ENCODE results near the gene TTLL9. TPM values are rescaled to one million over a fixed set of nuclear protein-coding genes. Genes with fewer than 3 reads are reported as not detected.

Gene TTLL9, protein sequence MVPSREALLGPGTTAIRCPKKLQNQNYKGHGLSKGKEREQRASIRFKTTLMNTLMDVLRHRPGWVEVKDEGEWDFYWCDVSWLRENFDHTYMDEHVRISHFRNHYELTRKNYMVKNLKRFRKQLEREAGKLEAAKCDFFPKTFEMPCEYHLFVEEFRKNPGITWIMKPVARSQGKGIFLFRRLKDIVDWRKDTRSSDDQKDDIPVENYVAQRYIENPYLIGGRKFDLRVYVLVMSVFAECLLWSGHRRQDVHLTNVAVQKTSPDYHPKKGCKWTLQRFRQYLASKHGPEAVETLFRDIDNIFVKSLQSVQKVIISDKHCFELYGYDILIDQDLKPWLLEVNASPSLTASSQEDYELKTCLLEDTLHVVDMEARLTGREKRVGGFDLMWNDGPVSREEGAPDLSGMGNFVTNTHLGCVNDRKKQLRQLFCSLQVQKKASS
- polyA plus RNA-seq (6.1 and 8.0 TPM in 2 replicates), polyA minus RNA-seq (3.6 and 4.6 TPM in 2 replicates)

DNA sequence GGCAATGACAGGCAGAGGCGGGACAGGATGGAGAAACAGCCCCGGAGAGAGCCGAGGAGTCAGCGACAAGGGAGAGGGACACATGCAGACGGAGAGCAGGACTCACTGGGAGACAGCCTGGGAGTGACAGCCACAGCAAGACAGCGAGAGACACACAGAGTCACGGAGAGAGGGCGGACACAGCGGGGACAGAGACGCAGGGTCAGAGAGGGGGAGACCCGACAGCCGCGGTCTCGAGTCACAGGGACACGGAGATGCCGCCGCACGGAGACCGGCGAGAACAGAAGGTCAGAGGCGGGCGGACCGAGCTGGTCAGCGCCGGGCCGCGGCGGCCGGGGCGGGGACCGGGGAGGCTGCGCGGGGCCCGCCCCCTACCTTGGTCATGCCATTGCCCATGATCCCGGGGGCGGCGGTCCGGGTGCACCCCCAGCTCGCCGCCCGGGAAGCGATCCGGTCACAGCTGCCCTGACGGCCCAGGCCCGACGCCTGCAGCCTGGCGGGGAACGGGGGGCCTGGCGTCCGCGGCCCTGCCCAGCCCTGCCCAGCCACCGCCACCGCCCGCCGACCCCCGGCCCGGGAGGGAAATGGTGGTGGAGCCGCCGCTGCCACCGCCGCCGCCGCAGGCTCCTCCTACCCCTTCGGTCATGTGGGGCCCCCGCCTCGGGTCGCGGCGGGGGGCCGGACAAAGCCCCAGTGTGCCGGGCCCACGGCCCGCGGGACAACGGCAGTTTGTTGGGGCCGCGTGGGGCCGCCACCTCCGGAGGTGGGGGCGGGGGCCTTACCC is at the start of gene TTLL9, which contains the start of gene DUSP15:
Gene TTLL9, plus strand, starts transcription at position 693 of the 784 bp plus-strand sequence. CDS start 493 bp downstream, outside the sequence.
Gene DUSP15, minus strand, starts transcription at position 586 of the 784 bp plus-strand sequence. Its CDS starts 190 bp downstream, at position 396.
- Histone ChIP-seq H2AFZ (ENCODE audit: low read depth, low read length) (peak within 1 kb of the TSS; percentile 67), H3K36me3 (ENCODE audit: insufficient read depth, low read length) (no peaks in the 10 kb centered on the region), H3K4me3 (ENCODE audit: low read length) (peak within 1 kb of the TSS; percentile 67), H3K9me2 (ENCODE audit: insufficient read depth, low read length) (no peaks in the 10 kb centered on the region), H3K27me3 (ENCODE audit: insufficient read depth, low read depth, low read length) (no peaks in the 10 kb centered on the region), H3K27ac (ENCODE audit: low read length) (peak within 1 kb of the TSS; percentile 43), H3K79me2 (replicated peaks; ENCODE audit: insufficient read depth, low read length) (no peaks in the 10 kb centered on the region), H3K4me2 (ENCODE audit: low read length) (peak within 1 kb of the TSS; percentile 85), H3K9ac (ENCODE audit: low read length) (peak within 1 kb of the TSS; percentile 83), H4K20me1 (ENCODE audit: insufficient read depth) (no peaks in the 10 kb centered on the region), H3K9me3 (ENCODE audit: low read length) (no peaks in the 10 kb centered on the region), H3F3A (ENCODE audit: insufficient read depth, low read length, poor library complexity, severe bottlenecking) (no peaks in the 10 kb centered on the region)
- TF ChIP-seq TAF1 (IDR thresholded peaks at IDR 0.05; ENCODE audit: low read depth) = peak; percentile 34
- TF ChIP-seq POLR2AphosphoS5 (IDR thresholded peaks at IDR 0.05) = peak; percentile 58
- peak; percentile 23 for TF ChIP-seq SMC3 (conservative IDR thresholded peaks at IDR 0.05; ENCODE audit: poor library complexity)
- no peak for TF ChIP-seq EZH2 (IDR thresholded peaks at IDR 0.05; ENCODE audit: borderline replicate concordance, insufficient read depth, low read length, poor library complexity, severe bottlenecking)
- peak; percentile 44 for TF ChIP-seq MXI1 (conservative IDR thresholded peaks at IDR 0.05; ENCODE audit: poor library complexity, severe bottlenecking)
- peak; percentile 22 for TF ChIP-seq RAD21 (conservative IDR thresholded peaks at IDR 0.05)
- peak; percentile 53 for TF ChIP-seq EP300 (conservative IDR thresholded peaks at IDR 0.05; ENCODE audit: poor library complexity, severe bottlenecking)
- TF ChIP-seq, protein P1, sequence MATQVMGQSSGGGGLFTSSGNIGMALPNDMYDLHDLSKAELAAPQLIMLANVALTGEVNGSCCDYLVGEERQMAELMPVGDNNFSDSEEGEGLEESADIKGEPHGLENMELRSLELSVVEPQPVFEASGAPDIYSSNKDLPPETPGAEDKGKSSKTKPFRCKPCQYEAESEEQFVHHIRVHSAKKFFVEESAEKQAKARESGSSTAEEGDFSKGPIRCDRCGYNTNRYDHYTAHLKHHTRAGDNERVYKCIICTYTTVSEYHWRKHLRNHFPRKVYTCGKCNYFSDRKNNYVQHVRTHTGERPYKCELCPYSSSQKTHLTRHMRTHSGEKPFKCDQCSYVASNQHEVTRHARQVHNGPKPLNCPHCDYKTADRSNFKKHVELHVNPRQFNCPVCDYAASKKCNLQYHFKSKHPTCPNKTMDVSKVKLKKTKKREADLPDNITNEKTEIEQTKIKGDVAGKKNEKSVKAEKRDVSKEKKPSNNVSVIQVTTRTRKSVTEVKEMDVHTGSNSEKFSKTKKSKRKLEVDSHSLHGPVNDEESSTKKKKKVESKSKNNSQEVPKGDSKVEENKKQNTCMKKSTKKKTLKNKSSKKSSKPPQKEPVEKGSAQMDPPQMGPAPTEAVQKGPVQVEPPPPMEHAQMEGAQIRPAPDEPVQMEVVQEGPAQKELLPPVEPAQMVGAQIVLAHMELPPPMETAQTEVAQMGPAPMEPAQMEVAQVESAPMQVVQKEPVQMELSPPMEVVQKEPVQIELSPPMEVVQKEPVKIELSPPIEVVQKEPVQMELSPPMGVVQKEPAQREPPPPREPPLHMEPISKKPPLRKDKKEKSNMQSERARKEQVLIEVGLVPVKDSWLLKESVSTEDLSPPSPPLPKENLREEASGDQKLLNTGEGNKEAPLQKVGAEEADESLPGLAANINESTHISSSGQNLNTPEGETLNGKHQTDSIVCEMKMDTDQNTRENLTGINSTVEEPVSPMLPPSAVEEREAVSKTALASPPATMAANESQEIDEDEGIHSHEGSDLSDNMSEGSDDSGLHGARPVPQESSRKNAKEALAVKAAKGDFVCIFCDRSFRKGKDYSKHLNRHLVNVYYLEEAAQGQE (IDR thresholded peaks at IDR 0.05; ENCODE audit: borderline replicate concordance) = peak; percentile 58
- TF ChIP-seq, protein P2, sequence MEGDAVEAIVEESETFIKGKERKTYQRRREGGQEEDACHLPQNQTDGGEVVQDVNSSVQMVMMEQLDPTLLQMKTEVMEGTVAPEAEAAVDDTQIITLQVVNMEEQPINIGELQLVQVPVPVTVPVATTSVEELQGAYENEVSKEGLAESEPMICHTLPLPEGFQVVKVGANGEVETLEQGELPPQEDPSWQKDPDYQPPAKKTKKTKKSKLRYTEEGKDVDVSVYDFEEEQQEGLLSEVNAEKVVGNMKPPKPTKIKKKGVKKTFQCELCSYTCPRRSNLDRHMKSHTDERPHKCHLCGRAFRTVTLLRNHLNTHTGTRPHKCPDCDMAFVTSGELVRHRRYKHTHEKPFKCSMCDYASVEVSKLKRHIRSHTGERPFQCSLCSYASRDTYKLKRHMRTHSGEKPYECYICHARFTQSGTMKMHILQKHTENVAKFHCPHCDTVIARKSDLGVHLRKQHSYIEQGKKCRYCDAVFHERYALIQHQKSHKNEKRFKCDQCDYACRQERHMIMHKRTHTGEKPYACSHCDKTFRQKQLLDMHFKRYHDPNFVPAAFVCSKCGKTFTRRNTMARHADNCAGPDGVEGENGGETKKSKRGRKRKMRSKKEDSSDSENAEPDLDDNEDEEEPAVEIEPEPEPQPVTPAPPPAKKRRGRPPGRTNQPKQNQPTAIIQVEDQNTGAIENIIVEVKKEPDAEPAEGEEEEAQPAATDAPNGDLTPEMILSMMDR (IDR thresholded peaks at IDR 0.05; ENCODE audit: poor library complexity, severe bottlenecking) = peak; percentile 22

DNA sequence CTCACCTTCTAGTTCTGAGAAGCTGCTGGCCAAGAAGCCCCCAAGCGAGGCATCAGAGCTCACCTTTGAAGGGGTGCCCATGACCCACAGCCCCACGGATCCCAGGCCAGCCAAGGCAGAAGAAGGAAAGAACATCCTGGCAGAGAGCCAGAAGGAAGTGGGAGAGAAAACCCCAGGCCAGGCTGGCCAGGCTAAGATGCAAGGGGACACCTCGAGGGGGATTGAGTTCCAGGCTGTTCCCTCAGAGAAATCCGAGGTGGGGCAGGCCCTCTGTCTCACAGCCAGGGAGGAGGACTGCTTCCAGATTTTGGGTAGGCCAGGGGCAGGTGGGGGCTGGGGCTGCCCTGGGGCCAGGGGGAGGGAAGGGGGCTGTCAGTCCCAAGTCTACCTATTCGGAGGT is 49.0 kb upstream of the TTLL9 start:
- Histone ChIP-seq H3K79me2 (replicated peaks; ENCODE audit: insufficient read depth, low read length) (no peaks in the 10 kb centered on the region), H2AFZ (ENCODE audit: low read depth, low read length) (no peak overlapping the region), H3F3A (ENCODE audit: insufficient read depth, low read length, poor library complexity, severe bottlenecking) (no peaks in the 10 kb centered on the region), H4K20me1 (ENCODE audit: insufficient read depth) (no peaks in the 10 kb centered on the region), H3K27ac (ENCODE audit: low read length) (no peak overlapping the region), H3K4me2 (ENCODE audit: low read length) (no peak overlapping the region), H3K36me3 (ENCODE audit: insufficient read depth, low read length) (no peaks in the 10 kb centered on the region), H3K27me3 (ENCODE audit: insufficient read depth, low read depth, low read length) (no peaks in the 10 kb centered on the region), H3K4me3 (ENCODE audit: low read length) (no peak overlapping the region), H3K9me2 (ENCODE audit: insufficient read depth, low read length) (no peaks in the 10 kb centered on the region), H3K9me3 (ENCODE audit: low read length) (no peaks in the 10 kb centered on the region), H3K9ac (ENCODE audit: low read length) (no peak overlapping the region)
- TF ChIP-seq SMC3 (conservative IDR thresholded peaks at IDR 0.05; ENCODE audit: poor library complexity) (no peak), EP300 (conservative IDR thresholded peaks at IDR 0.05; ENCODE audit: poor library complexity, severe bottlenecking) (no peak), POLR2AphosphoS5 (IDR thresholded peaks at IDR 0.05) (no peak), TAF1 (IDR thresholded peaks at IDR 0.05; ENCODE audit: low read depth) (no peak)

All from neural cell (in vitro differentiated cells).